Lower lobe of right lung (tissue), 2 donors: ENCODE data around the gene POLD3. TPM values are rescaled to one million over a fixed set of nuclear protein-coding genes. Genes with fewer than 3 reads are reported as not detected.

Source experiments
- ATAC-seq, 2 donors: fragments of 200-7000 bp; cut with Tn5 transposase; one replicate each; pipeline ENCODE4 v1.9.1; 2020 to 2022; ENCODE audit warnings: mild to moderate bottlenecking in 2 of 2, moderate library complexity in 2 of 2
- DNase-seq: peaks from one replicate; pipeline ENCODE4 v3.0.0-alpha.2; 2020
- H3K27ac ChIP-seq: fragments of 200-600 bp; one replicate; pipeline ENCODE4 v1.8.0; 2022
- H3K27me3 ChIP-seq: fragments of 200-600 bp; one replicate; pipeline ENCODE4 v1.8.0; 2022; ENCODE audit warnings: low read depth
- H3K36me3 ChIP-seq: fragments of 200-600 bp; one replicate; pipeline ENCODE4 v1.8.0; 2022; ENCODE audit warnings: mild to moderate bottlenecking
- H3K4me1 ChIP-seq: fragments of 200-600 bp; one replicate; pipeline ENCODE4 v1.8.0; 2022
- H3K4me3 ChIP-seq: fragments of 200-600 bp; one replicate; pipeline ENCODE4 v1.8.0; 2022; ENCODE audit warnings: mild to moderate bottlenecking
- H3K9me3 ChIP-seq: fragments of 200-600 bp; one replicate; pipeline ENCODE4 v1.8.0; 2022
- intact Hi-C: fragments of 100-400 bp; cut with DNase I; formaldehyde crosslinking; loops from one replicate; pipeline ENCODE4 v1.11.0; 2022
- total RNA-seq: library from RNA; stranded (reverse); fragmentation: NEBNext Ultra II Directional; extraction: Animal tissue kit (Norgen Biotek cat#: 25700); gene quantifications from one replicate; pipeline ENCODE4 v1.2.1, GENCODE V29; 2021
- TF ChIP-seq, protein P1 (sequence below): fragments of 200-600 bp; IDR thresholded peaks from one replicate; pipeline ENCODE4 v1.8.0; 2022; ENCODE audit warnings: antibody characterized with exemption, mild to moderate bottlenecking
- donor health status: DM: no; HTN: yes; CAD: no; lungs with severe emphysema.

POLD3 gene
- total RNA-seq, 1 donor from 2014 or later, result 18.5 TPM

DNA sequence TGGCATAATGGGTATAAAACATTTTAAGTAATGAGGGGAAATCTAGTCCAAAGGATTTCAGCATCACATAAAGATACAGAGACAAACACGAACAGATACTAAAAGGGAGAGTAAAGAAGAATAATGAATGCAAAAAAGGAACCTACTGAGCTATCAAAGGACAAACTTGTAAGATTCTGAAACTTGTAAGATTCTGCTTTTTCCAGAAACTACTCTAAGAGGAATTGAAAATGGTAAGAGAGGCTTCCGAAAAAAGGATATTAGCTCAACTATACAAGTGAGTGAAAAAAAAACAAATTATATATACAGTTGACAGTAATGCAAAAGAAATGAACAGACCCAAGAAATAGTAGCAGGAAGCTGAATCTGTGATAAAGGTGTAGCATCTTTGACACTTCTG lies 37.7 kb downstream of the POLD3 start:
- DNase-seq, result no peak
- H3K4me1 ChIP-seq, result no peaks in the 10 kb centered on the region
- no peak overlapping the region for H3K27ac ChIP-seq
- ATAC-seq, result no peak
- no peak overlapping the region for H3K4me3 ChIP-seq
- no peaks in the 10 kb centered on the region for H3K9me3 ChIP-seq
- no peaks in the 10 kb centered on the region for H3K27me3 ChIP-seq
- intact Hi-C loops, result no loop called here
- H3K36me3 ChIP-seq, result peaks cover 51% of the 10 kb centered on the region
- TF ChIP-seq, protein P1, sequence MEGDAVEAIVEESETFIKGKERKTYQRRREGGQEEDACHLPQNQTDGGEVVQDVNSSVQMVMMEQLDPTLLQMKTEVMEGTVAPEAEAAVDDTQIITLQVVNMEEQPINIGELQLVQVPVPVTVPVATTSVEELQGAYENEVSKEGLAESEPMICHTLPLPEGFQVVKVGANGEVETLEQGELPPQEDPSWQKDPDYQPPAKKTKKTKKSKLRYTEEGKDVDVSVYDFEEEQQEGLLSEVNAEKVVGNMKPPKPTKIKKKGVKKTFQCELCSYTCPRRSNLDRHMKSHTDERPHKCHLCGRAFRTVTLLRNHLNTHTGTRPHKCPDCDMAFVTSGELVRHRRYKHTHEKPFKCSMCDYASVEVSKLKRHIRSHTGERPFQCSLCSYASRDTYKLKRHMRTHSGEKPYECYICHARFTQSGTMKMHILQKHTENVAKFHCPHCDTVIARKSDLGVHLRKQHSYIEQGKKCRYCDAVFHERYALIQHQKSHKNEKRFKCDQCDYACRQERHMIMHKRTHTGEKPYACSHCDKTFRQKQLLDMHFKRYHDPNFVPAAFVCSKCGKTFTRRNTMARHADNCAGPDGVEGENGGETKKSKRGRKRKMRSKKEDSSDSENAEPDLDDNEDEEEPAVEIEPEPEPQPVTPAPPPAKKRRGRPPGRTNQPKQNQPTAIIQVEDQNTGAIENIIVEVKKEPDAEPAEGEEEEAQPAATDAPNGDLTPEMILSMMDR, result no peak

DNA sequence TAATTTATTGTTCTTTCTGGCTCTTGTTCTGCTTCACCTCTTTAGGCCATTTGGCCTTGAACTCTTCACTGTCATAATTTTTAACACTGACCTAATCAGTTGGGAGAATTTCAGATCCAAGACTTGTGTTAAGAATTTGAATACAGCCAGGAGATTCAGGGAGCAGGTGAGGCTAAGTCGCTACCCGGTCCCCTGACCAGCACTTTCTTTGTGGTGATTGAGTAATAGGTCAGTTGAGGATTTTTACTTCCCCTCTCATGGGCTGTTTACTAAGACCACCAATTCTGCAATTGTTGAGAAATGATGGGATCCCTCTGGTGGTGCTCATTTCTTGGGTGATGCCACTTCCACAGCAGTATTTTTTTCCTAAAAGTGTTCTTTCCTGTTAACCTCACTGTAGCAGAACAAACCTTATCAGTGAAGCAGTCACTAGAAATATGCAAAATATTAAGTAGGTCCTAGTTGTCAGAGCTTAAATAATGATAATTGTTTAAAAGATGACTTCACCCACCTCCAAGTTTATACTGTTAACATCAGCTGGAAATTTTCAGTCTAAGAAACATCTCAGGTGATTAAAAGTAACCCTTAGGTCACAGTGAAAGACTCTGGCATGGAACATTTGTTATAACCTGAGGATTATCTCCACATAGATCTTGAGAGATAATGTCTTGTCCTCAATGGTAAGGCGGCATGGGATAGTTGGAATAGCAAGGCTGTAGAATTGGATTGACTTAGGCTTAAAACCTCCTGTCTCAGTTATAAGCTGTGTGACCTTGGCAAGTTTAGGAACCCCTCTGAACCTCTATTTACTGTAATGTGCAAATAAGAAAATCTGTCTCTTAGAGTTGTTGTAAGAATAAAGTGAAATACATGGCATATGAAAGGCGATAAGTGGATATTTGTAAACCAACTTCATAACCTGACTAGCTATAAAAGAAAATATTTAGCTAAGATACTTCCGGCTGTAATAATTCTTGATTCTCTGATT lies 41.3 kb downstream of the POLD3 start:
- DNase-seq (no peak), ATAC-seq (no peak)
- H3K27me3 ChIP-seq, result no peaks in the 10 kb centered on the region
- H3K27ac ChIP-seq, result no peak overlapping the region
- TF ChIP-seq, protein P1, result no peak
- peaks cover 45% of the 10 kb centered on the region for H3K36me3 ChIP-seq
- no peak overlapping the region for H3K4me3 ChIP-seq
- intact Hi-C loops, result no loop called here
- no peaks in the 10 kb centered on the region for H3K4me1 ChIP-seq
- H3K9me3 ChIP-seq, result no peaks in the 10 kb centered on the region

DNA sequence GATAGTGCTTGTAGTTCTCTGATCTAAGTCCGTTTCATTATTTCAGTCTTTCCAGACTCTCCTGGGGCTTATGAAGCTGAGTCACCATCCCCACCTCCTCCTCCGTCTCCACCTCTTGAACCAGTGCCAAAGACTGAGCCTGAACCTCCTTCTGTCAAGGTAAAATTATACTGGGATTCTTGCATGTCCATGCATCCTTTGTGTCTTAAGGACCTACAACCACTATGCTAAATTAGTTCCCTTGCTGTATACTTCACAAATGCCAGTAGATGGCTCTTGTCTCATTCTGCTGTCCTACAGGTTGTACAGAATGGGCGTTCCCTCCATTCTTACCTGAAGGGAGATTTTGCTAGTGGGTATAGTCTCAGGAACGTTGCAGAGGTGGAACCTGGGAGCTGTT lies 42.2 kb downstream of the POLD3 start:
- no peaks in the 10 kb centered on the region for H3K27me3 ChIP-seq
- no peak for DNase-seq
- ATAC-seq, result peak; percentile 63 to 76

DNA sequence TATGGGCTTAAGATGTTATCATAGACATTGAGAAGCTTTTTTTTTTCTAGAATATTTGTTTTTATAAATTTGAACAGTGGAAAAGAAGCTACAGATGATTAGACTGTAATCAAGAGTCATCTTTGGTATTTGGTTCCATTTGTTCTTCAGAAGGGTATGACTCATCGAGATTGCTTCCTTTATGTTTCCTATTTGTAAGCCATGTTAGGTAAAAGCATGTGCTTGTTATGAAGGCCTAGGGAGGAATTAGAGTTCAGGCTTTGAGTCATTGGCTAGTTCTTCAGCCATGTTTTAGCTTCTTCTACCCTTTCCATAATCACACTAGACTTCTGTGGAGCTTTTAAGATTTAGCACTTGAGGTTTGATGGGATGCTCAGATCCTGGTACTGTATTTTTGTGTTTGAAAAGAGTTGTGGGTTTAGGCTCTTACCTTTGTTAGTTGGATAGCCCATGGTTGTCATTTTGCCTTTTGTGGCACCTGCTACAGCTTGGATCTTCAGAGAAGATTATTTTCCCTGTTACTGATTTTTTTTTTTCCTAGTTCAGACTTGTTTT lies 44.3 kb downstream of the POLD3 start:
- H3K4me3 ChIP-seq, result no peak overlapping the region
- no peak overlapping the region for H3K27ac ChIP-seq
- TF ChIP-seq, protein P1, result no peak
- intact Hi-C loops, result no loop called here
- no peaks in the 10 kb centered on the region for H3K9me3 ChIP-seq
- no peaks in the 10 kb centered on the region for H3K27me3 ChIP-seq
- peaks cover 54% of the 10 kb centered on the region for H3K36me3 ChIP-seq
- peak in 1 of 2 donors; percentile 46 for ATAC-seq
- no peak for DNase-seq
- no peaks in the 10 kb centered on the region for H3K4me1 ChIP-seq

More for the DNA sequence above, 42.2 kb downstream of the POLD3 start:
- TF ChIP-seq, protein P1, result no peak
- intact Hi-C loops, result no loop called here
- Histone ChIP-seq H3K9me3 (no peaks in the 10 kb centered on the region), H3K4me3 (no peak overlapping the region), H3K36me3 (peaks cover 46% of the 10 kb centered on the region), H3K4me1 (no peaks in the 10 kb centered on the region), H3K27ac (no peak overlapping the region)

DNA sequence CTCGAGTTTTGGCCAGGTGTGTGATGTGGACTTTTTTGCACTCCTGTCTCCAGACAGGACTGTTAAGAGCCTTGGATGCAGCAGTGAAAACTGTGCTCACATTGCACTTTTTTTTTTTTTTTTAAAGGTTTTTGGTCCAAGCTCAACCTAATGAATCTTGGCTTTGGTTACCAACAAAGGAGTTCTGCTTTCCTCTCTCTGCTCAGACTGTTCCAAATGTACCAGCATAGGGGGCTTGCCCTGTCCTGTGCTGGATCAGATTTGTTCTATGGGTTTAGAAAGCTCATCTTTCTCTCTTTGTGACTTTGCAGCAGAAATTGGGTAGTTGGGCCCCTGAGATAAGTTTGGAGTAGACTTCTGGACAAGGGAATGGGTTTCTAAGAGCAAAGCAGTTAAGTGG lies 45.3 kb downstream of the POLD3 start:
- DNase-seq (no peak), ATAC-seq (no peak)
- H3K36me3 ChIP-seq, result peaks cover 62% of the 10 kb centered on the region
- no peak overlapping the region for H3K4me3 ChIP-seq
- H3K27ac ChIP-seq, result no peak overlapping the region
- intact Hi-C loops, result no loop called here
- TF ChIP-seq, protein P1, result no peak
- H3K4me1 ChIP-seq, result no peaks in the 10 kb centered on the region
- H3K9me3 ChIP-seq, result no peaks in the 10 kb centered on the region
- no peaks in the 10 kb centered on the region for H3K27me3 ChIP-seq
